Measurements from ENCODE around the gene LIN9.

DNA sequence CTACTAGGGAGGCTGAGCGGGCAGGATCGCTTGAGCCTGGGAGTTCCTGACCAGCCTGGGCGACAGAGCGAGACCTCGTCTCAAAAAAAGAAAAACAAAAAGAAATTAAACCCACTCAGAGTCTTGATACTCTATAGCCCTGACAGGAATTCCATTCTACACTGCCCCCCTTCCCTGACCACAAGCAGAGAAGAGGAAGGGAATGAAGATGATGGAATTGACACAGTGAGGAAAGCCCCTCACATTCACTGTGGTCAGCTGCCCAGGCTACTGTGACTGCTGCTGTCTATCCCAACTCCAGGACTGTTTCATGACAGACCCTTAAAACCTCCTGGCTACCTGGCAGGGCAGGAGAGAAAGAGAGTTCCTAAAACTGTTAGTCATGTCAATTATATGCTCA, 12.1 kb downstream of the LIN9 start:
- no peak for TF ChIP-seq ZNF274 (IDR thresholded peaks at IDR 0.05; ENCODE audit: low read depth, low read length)
- no peak for TF ChIP-seq SUZ12 (IDR thresholded peaks at IDR 0.05; ENCODE audit: extremely low read depth, insufficient read depth, insufficient read length)

All from NT2/D1 (cell line).